GM12892 (cell line): ENCODE data around the gene FGF12.

Source experiments
- POLR2A ChIP-seq: IDR thresholded peaks from 2 replicates; pipeline ENCODE4 v1.6.1; 2011; ENCODE audit warnings: low read depth, low read length, control low read depth
- POLR2AphosphoS5 ChIP-seq: IDR thresholded peaks from 2 replicates; pipeline ENCODE4 v1.6.1; 2011; ENCODE audit warnings: low read depth, low read length, control low read depth
- TAF1 ChIP-seq: IDR thresholded peaks from 2 replicates; pipeline ENCODE4 v1.6.1; 2011; ENCODE audit warnings: low read depth, mild to moderate bottlenecking, control low read depth, low read length, borderline replicate concordance

GRCh38 chr3:192482809-192483208, 244.5 kb downstream of the FGF12 start:
- TF ChIP-seq POLR2AphosphoS5 (no peak), TAF1 (no peak), POLR2A (no peak)
